Measurements from ENCODE around the gene ANO10.
"Not testable (repeated sequence)": the region's sequence is repeated elsewhere in the genome, so short reads cannot be mapped to it uniquely, and the experiment has no call there.

Gene ANO10

DNA sequence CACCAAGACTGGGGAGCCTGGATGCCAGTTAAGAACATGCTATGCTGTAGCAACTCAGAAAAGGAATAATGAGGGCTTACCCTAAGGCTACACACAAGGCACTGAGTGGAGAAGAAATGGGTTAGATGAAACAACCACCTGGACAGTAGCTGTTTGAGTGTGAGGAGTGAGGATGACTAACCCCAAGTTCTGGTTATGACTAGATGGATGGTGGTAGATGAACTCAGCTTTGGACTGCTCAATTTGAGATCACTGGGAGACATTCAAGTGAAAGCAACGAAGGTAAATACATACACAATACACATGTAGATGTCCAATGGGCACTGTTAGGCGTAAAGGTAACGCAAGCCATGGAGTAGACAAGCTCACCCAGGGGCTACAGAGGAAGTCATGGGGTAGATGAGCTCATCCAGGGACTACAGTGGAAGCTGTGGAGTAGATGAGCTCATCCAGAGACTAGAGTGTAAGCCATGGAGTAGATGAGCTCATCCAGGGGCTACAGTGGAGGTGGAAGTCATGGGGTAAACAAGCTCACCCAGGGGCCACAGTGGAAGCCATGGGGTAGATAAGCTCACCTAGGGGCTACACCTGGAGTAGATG, 98.3 kb downstream of the ANO10 start:
- in situ Hi-C loops (cut with HindIII; ENCODE audit: low sequenced_read_pairs) = no loop called here

DNA sequence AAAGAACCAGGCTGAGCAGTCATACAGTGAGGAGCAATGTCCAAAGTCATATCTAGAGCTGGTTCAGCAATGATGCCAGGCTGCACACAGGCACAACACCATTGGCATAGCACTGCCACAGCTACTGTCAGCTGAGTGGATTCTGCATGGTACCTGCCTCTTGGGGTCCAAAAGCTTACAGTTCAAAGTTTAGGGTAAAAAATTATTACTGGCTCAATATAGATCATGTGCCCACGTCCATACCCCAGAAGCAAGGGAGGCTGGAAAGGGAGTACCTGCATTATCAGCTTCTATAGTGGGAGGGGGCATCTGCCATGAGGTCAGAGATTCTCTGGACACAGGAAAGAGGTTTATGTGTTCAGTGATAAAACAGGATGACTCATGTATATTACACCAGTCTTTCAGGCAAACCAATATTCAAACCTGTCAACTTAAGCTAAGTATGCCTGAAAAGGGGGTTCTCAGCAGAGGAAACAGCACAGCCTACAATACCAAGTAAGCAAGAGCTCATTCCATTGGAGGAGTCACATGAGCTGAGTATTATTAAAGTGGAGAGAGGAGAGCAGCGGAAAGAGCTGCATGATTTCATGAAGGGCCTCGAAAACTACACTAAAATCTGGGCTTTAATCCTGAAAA, 99.0 kb downstream of the ANO10 start:
- in situ Hi-C loops (cut with HindIII; ENCODE audit: low sequenced_read_pairs) = no loop called here

DNA sequence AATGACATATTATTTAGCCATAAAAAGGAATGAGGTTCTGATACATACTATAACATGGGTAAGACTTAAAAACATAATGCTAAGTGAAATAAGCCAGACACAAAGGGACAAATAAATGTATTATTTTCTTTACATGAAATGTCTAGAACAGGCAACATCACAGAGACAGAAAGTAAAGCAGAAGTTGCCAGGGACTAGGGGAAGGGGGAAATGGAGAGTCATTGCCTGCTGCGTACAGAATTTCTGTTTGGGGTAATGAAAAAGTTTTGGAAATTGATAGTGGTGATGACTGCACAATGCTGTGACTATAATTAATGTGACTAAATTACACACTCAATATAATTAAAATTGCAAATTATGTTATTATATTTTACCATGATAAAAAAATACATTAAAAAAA, 99.9 kb downstream of the ANO10 start:
- in situ Hi-C loops (cut with HindIII; ENCODE audit: low sequenced_read_pairs) = no loop called here

DNA sequence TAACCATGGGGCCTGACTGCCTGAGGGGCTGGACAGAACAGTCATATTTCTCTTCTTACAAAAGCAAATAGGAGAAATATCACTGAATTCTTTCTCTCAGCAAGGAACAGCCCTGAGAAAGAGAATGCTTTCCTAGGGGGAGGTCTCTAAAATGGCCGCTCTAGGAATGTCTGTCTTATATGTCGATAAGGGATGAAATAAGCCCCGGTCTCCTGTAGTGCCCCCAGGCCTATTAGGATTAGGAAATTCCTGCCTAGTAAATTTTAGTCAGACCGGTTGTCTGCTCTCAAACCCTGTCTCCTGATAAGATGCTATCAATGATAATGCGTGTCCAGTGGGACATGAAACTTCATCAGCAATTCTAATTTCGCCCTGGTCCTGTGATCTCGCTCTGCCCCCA, 103.3 kb downstream of the ANO10 start:
- in situ Hi-C loops (cut with HindIII; ENCODE audit: low sequenced_read_pairs) = not testable (repeated sequence)

DNA sequence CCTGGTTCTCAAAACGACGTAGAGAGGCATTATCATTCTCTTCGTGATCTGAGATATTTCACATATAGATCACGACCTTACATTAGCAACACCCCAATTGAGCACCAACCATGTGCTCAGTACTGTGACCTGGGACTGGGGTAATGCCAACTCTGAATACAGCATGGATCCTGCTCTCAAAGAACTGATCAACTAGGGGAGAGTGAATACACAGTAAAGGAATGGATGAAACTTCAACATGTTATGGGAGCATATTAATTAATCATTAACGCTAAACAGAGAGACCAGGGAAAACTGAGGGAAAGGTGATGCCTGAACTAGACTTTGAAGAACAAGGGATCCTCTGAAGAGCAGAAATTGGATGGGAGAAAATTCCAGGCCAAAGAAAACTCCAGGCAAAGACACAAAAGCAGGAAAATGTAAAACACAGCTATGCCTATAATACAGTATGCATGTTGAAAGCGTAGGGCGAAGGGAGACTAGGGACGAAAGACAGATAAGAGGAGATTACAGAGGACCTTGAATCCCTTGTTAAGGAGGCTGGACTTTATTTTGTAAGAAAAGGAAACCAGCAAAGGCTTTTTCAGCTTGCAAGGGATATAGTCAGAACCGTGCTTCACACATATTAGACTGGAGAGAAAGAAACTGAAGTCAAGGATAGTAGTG, 105.7 kb downstream of the ANO10 start:
- in situ Hi-C loops (cut with HindIII; ENCODE audit: low sequenced_read_pairs) = no loop called here

DNA sequence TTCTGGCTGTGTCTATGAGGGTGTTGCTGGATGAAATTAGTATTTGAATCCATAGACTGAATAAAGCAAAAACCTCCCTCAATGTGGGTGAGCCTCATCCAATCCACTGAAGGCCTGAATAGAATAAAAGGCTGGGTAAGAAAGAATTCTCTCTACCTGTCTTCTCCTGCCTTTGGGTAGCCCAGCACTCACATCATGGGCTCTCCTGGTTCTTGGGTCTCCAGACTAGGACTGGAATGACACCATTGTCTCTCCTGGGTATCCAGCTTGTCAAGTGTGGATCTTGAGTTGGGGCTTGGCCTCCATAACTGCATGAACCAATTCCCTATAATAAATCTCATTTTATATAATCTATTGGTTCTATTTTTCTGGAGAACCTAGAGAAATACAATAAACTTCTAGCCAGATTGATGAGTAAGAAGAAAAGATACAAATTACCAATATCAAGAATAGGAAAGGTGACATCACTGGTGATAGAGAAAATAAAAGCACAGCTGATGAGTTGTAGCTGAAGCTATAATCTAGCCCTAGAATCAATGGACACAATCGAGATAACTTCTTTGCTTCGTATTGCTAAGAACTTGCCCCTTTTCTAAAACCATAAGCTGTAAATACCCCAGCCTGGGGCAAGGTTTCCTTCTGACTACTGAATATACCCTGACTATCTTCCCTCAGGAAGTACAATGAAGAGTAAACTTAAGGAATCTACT, 106.4 kb downstream of the ANO10 start:
- in situ Hi-C loops (cut with HindIII; ENCODE audit: low sequenced_read_pairs) = no loop called here

DNA sequence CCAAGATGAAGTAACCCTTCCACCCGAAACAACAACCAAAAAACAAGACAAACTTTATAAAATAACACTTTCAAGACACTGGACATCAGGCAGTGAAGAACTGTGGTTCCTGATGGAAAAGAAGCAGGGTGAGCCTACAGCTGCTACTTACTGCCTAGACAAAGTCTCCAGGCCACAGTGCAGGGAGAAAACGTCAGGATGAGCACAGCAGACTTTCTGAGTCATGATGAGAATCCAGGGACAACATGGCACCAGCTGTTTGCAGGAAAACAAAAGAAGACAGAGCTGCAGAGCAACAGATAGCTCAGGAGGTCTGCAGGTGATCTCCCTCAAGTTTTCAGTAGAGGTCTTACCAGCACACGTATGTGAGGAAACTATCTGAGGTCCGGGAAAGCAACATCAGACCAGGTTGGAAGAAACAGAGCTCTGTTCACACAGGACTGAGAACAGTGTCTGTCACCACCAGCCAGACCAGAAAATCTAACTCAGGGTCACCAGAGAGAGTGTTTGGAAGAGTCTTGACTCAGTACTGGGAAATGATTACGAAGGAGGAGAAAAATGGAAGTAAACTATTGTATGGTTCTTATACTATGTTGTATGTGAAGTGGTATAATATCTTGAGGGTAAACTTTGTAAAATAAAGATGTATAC, 108.9 kb downstream of the ANO10 start:
- in situ Hi-C loops (cut with HindIII; ENCODE audit: low sequenced_read_pairs) = no loop called here

DNA sequence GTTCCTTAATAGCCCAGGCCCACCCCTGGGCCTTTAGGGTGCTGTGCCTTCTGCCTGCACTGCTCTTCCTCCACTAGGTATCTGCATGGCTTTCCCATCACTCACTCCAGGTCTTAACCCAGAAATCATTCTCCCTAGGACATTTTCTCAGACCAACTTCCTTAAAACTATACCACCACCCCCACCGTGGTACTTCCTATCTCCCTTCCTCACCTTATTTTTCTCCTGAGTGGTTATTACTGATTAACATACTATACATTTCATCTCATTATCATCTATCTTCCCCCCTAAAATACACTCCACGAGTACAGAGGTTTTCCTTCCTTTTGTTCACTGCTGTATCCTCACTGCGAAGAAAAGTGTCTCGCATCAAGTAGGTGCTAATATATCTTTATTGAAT, 115.2 kb downstream of the ANO10 start:
- in situ Hi-C loops (cut with HindIII; ENCODE audit: low sequenced_read_pairs) = no loop called here

DNA sequence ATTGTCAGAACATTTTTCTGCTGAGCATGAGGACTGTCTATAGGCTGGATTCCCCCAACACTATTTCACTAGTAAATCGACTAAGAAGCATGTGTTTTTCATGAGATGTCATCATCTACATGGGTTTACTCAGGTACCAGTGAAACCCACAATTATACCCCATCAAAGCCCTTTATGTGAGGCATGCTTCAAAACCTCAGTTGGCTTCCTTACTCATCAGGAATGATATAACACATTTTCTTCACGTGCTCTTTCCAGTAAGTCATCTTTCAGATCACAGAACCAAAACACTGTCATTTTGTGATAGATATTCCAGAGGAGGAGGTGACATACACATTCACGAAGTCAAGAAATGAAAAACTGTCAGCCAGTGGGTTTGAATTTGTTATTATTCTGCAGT, 116.5 kb downstream of the ANO10 start:
- in situ Hi-C loops (cut with HindIII; ENCODE audit: low sequenced_read_pairs) = no loop called here

DNA sequence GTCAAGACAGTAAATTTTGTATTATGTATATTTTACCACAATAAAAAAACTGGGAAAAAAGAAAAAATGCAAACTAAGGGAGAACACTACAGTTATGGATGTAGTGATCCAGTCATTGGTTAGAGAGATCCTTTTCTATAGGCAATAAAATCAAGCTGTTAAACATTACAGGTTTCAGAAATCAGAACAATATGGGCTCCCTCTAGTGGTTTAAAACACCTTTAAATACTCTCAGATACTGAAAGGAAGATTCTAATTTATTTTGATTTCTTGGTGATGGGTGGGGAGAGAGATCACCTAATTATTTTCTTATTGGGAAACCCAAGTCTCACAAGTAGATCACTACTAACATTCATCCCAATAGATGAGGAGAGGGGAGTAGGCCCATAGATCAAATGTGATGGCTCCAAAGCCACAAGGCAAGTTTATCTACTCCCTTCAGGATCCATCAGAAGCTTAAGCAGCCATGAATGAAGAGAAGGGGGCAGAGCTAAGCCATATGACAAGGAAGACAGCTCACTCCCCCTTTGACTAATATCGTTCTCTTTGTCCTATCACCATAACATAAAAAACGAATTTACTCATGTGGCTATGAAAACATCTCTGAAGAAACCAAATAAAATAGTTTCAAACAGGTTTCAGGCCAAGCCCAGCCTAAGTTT, 118.6 kb downstream of the ANO10 start:
- in situ Hi-C loops (cut with HindIII; ENCODE audit: low sequenced_read_pairs) = no loop called here

DNA sequence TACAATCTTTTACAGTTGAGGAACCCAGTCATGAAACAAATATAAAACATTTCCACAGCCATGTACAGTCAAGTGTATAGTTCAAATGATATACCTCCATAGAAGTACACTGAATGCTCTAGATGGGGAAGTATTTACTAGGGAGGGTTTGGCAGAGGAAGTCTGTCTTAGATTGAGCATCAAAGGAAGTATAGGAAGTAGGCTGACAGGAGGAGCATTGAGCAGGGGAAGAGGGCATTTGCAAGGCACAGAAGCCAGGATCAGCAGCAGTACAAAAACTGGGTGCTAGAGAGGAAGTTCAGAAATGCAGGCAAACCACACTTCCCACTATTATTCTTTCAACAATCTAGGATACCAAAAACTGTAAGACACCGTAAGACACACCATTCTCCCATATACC, 122.6 kb downstream of the ANO10 start:
- in situ Hi-C loops (cut with HindIII; ENCODE audit: low sequenced_read_pairs) = no loop called here

DNA sequence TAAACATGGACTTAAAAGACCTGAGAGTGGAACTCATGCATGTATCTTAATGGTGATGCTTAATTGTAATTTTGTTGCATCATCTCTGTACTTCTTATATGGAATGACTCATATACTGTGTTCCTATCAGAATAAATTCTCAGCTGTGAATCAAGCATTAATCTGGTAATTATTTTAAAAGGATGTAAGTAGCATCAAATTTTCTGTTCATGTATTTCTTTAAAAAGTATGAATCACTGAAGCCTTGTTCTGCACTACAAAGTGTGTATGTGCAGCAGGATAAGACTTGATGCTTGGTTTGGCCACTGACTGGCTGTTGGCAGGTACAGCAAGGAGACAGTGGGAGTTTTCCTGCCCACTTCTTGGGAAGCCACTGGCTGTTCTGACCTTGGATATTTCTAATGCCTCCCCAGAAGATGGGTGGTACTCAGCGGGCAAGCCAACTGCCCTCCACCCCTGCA, 123.9 kb downstream of the ANO10 start:
- in situ Hi-C loops (cut with HindIII; ENCODE audit: low sequenced_read_pairs) = no loop called here

DNA sequence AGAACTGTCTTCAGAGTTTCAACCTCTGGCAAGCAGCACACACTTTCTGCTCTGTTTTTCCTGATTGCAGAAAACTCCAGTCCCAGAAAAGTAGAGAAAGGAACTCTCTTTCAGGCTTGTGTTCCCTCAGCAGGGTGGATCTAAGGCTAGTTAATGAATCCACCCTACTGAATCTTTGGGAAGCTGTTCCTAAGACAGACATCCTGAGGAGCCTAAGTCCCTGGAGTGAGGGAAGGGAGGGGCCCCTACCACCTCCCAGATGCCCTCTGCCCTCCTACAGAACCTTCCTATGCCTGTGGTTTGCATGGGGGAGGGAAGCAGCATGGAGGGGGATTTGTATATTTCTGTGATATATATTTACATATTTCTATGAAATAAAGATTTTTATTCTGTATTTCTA, 124.4 kb downstream of the ANO10 start:
- in situ Hi-C loops (cut with HindIII; ENCODE audit: low sequenced_read_pairs) = no loop called here

DNA sequence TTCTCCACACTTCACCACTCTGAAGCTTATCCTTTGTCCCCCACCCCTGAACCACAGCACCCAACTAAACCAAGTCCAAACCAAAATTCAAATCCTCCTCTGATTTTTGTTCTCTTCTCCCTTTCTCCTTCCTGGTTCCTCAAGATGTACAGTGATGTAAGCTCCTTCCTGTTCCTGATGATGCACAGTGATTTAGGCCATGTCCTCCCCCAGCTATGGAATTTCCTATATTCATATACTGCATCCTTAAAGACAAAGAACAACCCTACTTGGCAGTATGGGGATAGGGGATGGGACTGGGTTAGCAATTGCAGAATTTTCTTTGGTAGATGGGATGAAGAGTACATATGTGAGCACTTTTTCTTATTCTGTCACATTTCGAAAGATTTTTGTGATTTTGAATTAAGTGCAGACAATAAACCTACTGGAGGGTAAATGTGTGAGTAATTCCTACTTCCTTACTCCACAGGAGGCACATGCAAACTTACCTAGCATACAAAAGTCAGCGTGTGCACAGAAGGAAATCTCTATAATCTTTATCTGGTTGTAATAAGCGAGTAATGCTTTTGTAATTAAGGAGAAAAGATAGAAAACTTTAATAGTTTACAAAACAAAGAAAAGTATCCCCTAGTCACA, 125.0 kb downstream of the ANO10 start:
- in situ Hi-C loops (cut with HindIII; ENCODE audit: low sequenced_read_pairs) = no loop called here

DNA sequence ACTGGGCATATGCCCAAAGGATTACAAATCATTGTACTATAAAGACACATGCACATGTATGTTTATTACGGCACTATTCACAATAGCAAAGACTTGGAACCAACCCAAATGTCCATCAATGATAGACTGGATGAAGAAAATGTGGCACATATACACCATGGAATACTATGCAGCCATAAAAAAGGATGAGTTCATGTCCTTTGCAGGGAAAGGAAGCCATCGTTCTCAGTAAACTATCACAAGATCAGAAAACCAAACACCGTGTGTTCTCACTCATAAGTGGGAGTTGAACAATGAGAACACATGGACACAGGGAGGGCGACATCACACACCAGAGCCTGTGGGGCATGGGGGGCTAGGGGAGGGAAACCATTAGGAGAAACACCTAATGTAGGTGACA, 128.9 kb downstream of the ANO10 start:
- in situ Hi-C loops (cut with HindIII; ENCODE audit: low sequenced_read_pairs) = not testable (repeated sequence)

DNA sequence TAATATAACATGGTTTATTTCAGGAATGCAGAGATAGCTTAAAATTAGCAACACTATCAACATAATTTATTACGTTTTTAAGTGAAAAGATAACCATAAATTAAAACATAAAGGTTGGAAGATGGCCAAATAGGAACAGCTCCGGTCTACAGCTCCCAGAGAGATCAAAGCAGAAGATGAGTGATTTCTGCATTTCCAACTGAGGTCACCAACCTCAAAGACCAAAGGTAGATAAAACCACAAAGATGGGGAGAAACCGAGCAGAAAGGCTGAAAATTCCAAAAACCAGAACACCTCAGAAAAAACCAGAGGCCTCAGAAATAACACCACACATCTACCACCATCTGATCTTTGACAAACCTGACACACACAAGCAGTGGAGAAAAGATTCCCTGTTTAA, 130.0 kb downstream of the ANO10 start:
- in situ Hi-C loops (cut with HindIII; ENCODE audit: low sequenced_read_pairs) = not testable (repeated sequence)

DNA sequence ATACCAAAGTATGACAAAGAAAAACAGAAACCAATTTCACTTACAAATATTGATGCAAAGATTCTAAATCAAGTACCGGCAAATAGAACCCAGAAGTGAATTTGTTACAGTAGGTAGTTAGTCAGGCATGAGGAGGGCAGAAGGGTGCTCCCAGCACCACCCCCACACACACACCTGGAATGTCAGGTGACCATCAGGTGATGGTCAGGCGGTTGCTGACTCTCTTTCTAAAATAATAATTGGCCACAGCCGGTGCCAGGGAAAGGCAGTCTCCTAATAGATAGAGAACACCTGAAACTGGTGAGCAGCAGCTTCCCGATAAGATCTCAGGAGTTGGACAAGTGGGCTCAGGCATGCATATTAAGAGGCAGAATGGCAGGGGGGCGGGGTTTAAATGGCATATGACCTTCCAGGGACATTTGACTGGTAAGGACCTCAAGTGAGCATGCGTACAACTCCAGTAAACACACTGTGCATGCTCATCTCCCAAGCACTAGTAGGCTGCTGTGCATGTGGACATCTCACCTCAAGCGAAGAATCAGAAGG, 131.1 kb downstream of the ANO10 start:
- in situ Hi-C loops (cut with HindIII; ENCODE audit: low sequenced_read_pairs) = no loop called here

DNA sequence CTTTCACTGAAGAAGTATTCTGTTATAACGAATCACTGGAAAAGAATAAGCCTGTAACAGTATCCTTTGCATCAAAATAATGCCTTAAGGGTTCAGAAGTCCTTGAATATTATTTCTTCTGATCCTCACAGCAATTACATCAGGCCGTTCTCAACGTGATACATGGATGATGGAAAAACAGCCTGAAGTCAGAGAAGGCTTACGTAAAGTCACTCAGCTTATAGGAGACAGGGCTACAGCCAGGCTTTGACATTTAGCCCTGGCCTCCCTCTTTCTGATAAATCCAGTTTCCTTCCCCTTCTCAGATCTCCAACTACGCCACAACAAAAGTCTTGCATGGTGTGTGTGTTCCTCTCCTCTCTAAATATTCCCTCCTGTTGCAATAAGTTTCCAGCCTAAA, 131.9 kb downstream of the ANO10 start:
- in situ Hi-C loops (cut with HindIII; ENCODE audit: low sequenced_read_pairs) = no loop called here

DNA sequence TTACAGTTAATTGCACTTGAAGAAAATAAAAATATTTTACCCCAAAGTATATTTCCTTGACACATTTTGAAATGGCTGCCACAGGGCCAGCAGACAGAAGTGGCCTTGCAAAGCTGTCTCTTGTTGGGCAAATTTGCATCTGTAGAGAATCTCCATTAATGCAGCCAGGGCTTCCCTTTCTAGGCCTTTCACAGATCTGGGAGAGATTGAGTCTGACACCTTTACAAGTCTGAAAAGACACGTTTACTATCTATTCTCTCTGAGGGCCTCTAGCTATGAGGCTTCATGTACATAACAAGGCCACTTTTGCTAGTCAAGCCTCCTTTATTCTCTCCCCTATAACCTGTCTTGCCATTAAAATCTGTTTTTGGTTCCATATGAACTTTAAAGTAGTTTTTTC, 135.9 kb downstream of the ANO10 start:
- in situ Hi-C loops (cut with HindIII; ENCODE audit: low sequenced_read_pairs) = no loop called here

DNA sequence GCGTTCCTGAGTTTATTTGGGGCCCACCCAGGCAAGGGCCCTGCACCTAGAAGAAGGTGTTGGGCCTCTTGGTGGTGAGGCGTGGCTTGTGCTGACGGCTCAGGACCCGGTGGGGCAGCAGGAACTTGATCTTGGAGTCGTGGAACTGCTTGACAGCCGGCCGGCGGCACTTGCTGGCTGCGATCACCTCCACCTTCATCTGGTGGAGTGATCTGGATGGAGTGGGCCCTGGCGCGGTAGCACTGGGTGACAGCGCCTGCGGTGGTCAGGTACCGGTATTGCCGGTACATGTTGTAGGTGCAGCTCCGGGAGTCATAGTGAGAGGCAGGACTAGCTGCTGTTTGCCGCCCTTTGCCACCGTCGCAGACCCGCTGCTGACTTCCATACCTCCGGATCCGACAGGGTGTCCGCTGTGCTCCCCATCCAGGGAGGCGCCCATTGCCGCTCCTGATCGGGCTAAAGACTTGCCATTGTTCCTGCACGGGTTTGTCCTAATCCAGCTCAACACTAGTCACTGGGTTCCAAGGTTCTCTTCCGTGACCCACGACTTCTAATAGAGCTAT, 136.8 kb downstream of the ANO10 start:
- in situ Hi-C loops (cut with HindIII; ENCODE audit: low sequenced_read_pairs) = no loop called here

All from DLD1 (cell line).